HG02938 (cell line): ENCODE measurements around the gene TMCO4.
A peak's percentile ranks its signal among the peaks of the same experiment; 100 is the strongest.
"Not testable (repeated sequence)": the region's sequence is repeated elsewhere in the genome, so short reads cannot be mapped to it uniquely, and the experiment has no call there.

Experiments
- ATAC-seq: cut with Tn5 transposase; IDR thresholded peaks from one replicate; pipeline ENCODE4 v1.9.1; 2021; ENCODE audit warnings: mild to moderate bottlenecking, moderate library complexity; ENCODE audit not compliant: unreplicated experiment

Gene TMCO4

DNA sequence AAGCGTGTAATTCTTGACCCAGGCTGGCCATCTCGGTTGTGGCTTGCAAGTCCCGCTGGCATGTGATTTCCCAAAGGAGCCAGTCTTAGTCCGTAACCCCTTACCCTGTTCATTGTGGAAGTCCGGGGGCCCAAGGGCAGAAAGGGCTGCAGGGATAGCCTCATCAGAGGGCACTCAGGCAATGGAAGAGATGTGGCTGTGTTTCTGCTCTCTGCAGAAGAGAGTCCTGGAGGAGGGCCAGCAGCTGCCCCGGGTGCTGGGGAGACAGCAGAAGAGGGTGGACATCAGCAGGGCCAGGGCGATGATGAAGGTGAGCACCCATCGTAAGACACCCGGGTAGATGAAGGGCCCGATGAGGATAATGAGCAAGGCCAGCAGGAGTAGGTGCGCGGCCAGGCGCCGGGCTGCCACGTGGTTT, 14.5 kb upstream of the TMCO4 start:
- ATAC-seq: no peak

DNA sequence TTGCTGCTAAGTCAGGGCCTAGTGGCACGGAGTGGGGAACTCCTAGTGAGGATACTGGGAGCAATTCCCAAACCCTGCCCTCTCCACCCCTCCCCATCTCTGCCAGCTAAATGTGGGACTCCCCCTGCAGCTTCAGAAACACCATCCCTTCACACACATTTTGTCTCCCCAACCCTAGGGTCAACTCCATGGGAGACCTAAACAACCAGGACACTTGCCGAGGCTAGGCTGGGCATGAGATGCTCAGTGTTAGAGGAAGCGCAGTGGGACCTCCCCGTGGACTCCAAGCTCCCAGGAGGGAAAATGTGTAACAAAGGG, 13.9 kb upstream of the TMCO4 start:
- ATAC-seq: no peak

DNA sequence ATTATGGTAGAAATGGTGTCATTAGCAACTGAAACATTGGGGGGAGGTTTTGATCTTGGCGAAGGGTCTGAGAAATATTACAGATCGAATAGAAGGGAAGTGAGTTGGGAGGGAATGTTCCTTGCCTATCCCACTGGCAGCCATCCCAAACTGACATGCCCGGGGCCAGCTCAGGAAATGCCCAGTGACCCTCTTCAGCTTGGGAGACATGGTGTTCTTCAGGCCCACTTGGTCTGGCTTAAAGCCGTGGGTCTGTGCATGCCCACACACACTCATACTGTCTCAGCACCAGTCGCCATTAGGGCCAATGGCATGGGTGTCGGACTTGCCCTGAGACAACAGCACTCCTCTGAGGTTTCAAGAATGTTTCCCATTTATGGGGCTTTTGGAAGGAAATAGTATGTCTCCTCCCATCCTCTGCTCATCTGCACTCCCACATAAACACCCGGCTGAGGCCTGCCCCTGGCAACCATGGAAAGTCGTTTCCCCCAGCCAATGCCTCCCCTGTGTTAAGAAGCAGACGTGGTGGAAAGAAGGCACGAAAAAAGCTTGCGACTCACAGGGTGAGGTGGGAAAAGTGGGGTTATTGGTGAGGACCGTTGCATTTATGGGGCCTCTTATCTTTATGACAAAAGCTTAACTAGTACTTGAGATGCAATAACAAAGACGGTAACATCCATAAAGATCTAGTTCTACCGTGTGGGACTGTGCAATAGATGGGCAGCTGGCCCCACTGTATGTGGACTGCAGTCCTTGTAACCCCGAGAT, 13.3 kb upstream of the TMCO4 start:
- no peak for ATAC-seq

DNA sequence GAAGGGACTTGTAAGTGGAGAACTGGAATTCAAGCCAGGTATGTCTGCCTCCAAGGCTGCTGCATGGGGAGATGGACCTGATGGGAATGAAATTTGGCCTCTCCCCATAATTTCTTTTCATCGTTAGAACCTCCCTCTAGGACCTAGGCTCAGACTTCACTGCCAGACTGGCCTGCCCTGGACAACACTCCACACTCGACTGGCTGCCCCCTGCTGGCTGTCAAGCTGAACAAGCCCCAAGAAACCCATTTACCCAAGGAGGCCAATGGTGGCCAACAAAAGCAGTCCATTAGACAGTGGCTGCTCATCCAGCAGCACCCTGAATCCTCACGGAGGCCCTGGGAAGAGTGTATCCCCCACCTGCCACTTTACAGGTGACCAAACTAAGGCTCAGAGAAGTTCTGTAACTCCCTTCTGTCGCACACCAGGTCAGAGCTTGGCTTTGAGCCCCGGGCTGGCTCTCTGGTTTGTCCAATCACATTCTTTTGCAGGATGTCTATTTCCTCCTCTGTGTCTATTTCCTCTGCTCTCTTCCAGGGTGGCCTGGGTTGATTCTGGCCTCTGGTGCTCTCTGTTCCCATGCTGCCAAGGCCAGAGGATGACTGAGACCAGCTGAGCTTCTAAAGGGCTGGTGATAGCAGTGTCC, 11.6 kb upstream of the TMCO4 start:
- no peak for ATAC-seq

DNA sequence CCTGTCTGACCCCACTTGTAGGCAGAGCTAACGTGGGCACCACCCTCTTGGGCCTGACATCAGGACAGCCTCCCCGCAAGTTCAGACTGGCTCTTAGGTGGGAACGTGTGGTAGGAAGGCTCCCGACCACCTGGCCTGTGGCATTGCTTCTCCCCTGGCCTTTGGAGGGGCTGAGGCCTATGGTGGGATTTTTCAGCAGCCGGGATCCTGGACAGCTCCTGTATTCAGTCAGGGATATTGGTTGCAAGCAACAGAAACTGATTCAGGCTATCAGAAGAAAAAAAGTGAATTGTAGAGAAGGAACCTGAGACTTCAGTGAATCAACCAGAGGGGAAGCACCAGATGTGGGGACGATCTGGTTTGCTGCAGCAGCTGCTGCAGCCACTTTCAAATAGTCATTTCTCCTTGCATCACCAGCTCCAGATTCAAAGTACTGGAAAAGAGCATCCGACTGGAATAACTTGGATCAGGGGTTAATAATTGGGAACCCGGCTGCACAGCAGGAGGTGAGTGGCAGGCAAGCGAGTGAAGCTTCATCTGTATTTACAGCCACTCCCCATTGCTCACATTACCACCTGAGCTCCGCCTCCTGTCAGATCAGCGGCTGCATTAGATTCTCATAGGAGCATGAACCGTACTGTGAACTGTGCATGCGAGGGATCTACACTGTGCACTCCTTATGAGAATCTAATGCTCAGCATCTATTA, 9.5 kb upstream of the TMCO4 start:
- ATAC-seq: no peak

DNA sequence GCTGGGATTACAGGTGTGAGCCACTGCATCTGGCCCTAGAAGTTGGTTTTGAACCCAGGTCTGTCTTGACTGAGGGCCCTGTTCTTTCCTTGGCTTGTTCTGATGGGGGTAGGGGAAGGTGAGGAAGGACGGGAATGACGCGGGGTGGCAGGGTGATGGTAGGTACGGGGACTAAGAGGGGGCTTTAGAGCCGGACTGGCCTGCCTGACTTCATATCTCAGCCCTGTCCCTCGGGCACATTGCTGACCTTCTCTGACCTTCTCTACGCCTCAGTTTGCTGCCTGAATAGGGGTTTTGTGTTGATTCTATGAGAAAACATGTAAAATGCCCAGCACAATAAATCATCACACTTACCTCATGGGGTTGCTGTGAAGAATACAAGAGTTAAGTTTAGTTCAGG, 8.6 kb upstream of the TMCO4 start:
- no peak for ATAC-seq

DNA sequence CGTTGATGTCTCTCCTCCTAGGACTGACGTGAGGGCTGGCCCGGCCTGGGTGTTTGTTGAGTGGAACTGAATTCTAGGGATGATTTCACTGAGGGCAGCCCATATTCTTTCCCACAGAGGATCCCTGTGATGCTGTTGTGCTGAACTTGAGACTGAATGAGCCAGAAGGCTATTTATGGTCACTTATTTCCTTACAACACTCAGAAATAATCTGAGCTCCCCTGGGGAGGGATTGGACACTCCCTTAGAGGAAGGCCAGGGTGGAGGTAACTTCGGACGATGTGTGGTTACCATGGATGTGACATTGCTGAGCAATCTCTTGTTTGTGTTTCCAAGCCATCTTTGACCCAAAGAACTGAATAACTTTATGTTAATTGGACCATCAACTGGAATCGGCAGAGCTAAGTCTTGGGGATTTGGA, 5.1 kb upstream of the TMCO4 start:
- no peak for ATAC-seq

DNA sequence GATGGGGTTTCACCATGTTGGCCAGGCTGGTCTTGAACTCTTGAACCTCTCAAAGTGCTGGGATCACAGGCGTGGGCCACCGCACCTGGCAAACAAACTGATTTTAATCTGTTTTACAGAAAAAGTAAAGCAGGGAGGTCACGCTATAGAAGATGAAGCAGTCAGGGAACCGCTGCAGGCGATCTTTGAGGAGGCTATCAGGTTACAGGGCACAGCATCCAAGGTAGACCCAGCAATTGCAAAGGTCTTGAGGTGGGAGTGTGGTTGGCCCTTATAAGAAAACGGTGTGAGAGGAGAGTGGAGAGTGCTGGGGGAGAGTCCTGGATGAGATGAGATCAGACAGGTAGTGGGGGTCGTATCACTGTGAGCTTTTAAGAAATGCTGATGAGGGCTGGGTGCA, 2.6 kb upstream of the TMCO4 start:
- ATAC-seq: no peak

DNA sequence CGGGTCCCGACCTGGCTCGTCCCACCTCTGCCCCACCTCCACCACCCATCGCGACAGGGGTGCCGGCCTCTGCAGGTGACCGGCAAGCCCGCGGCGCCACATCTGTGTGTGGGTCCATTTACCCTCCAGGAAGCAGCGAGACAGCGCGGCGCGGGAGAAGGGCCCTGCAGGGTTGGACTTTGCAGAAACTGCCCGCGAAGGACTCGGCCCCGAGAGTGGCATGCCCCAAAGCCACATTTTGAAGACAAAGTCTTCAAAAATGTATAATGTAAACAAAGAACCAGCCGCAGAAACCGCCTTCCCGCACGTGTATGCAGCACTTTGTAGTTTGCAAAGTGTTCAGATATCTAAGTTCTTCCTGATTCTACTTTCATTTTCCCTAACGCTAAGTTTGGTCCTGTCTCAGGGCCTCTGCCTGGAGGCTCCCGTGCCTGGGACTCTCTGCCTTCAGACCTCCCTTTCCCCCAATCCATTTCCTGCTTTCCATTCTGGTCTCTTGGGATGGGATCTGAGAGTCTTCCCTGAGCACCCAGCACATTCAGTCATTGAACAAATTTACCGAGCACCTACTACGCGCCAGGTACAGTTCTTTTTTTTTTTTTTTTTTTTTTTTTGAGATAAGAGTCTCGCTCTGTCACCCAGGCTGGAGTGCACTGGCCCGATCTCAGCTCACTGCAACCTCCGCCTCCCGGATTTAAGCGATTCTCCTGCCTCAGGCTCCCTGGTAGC, 524 bp upstream of the TMCO4 start:
- ATAC-seq: peak; percentile 41

DNA sequence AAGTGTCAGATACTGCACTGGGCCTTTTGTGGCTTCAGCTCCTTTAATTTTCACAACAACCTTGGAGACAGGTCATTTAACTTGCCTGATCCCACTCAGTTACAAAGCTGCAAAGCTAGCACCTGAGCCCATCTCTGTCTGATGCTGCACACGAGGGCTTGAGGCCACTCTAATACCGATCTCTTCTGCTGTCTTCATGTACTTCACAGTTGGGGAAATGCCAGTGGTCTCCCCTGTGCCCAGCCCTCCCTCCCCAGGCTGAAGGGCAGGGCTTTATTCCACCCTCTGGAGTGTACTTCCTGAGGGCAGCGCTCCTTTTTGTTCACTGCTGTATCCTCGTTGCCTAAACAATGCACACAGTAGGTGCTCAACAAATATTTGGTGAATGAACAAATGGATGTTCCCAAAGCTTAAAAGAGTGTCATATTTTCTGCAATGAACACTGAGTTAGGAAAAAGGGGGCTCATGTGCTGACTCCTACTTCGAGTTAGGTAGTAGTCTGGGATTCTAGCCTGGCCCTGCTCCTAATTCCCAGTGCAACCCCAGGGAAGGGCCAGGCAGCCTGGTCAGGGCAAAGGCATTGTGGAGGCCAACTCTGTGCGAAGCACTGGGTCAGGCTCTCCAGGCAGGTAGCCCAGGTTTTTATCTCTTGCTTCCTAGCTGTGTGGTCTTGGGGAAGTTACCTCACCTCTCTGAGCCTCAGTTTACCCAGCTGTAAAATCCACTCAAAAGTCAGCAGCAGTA, 1.1 kb downstream of the TMCO4 start:
- ATAC-seq: no peak

DNA sequence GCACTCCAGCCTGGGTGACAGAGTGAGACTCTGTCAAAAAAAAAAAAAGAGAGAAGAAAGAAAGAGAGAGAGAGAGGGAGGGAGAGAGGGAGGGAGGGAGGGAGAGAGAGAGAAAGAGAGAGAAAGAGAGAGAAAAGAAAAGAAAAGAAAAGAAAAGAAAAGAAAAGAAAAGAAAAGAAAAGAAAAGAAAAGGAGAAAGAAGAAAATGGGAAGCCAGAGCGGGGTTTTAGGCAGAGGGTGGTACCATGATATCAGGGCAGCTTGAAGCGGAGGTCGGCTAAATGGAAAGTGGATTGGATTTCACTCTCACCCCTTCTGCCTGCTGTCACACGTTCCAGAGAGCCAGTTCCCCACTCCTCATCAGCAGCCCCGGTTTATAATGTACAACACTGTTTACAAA, 1.9 kb downstream of the TMCO4 start:
- no peak for ATAC-seq

DNA sequence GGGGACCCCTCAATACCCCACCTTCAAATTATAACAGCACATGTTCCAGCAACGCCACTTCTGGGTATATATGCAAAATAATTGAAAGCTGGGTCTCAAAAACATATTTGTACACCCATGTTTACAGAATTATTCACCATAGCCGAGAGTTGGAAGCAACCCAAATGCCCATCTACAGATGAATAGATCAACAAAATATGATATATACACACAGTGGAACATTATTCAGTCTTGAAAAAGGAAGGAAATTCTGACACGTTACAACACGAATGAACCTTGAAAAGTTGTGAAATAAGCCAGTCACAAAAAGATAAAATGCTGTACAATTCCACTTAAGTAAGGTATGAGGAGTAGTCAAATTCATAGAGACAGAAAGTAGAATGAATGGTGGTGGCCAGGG, 5.1 kb downstream of the TMCO4 start:
- ATAC-seq: no peak

DNA sequence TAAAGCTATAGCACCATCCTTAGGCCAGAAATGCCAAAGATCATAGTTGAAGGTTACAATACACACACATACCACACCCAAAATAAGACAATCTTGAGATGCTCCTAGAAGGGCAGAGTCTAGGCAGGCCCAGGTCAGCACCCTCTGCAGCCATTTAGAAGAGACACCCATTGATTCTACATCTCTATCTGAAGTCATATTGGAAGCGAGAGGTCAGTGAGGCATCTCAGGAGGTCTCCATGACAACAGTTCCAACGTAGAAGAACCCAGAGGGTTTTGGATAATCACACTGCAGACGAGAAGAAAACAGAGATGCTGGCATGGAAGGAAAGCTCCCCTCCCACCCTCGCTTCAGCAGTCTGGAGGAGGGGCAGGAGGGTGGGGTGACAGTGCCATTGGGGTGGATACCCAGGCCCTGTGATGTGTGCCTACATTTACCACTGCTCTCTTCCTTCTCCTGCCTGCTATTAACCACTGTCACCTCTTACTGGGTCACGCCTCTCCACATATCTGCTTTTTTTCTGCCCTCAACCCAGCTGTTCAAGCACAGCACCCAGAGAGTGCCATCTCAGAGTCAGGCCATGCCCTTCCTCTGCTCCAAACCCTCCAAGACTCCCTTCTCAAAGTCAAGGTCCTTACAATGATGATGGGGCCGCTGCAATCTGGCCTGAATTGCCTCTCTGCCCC, 6.2 kb downstream of the TMCO4 start:
- no peak for ATAC-seq

DNA sequence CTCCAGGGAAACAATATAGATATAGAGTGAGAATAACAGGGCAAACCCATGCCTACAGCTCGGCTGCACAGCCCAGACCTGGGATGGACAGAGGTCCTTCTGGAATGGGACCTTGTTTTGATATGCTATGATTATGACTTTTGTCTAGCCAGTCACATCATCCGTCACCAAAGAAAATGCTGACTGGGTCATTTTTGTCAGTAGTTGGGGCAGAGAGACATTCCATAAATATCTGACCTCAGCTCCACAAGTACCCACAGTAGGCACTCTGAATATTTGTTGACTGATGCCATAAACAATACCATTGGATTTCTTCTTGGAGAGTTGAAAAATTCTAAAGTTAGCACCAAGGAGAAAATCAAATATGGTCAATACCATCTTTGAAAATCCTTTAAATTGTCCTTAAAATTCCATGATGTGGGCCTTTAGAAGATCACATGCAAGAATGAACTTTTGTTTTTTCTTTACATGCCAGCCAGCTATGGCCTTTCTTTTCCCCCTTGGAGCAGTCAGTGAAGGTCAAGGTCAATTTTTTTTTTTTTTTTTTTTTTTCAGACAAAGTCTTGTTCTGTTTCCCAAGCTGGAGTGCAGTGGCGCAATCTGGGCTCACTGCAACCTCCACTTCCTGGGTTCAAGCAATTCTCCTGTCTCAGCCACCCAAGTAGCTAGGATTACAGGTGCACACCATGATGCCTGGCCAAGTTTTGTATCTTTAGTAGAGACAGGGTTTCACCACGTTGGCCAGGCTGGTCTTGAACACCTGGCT, 7.3 kb downstream of the TMCO4 start:
- no peak for ATAC-seq

DNA sequence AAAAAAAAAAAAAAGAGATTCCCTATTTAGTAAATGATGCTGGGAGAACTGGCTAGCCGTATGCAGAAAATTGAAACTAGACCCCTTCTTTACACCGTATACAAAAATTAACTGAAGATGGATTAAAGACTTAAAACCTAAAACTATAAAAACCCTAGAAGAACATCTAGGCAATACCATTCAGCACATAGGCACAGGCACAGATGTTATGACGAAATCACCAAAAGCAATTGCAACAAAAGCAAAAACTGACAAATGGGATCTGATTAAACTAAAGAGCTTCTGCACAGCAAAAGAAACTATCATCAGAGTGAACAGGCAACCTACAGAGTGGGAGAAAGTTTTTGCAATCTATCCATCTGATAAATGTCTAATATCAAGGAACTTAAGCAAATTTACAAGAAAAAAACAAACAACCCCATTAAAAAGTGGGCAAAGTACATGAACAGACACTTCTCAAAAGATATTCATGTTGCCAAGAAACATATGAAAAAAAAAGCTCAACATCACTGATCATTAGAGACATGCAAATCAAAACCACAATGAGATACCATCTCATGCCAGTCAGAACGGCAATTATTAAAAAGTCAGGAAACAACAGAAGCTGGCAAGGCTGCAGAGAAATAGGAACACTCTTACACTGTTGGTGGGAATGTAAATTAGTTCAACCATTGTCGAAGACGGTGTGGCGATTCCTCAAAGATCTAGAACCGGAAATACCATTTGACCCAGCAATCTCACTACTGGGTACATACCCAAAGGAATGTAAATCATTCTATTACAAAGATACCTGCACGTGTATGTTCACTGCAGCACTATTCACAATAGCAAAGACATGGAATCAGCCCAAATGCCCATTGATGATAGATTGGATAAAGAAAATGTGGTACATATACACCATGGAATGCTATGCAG, 9.4 kb downstream of the TMCO4 start:
- ATAC-seq: not testable (repeated sequence)

DNA sequence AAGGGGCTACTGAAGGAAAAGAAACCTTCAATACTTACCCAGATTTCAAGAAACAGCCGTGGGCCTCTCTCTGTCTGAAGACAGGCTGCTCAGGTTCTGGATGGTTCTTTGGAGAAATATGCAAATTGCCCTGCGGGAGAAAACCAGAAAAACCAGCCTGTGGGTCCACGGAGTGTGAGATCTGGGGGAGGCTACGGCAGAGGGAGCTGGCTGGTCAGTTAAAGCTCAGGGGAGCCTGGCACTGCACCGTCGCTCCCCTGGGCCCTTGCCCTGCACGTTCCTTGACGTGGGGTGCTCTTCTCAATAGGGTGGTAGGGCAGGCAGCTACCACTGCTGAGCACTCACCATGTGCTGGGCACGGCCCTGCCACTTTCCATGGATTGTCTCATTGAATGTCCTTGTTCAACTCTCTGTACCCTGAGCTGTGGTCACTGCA, 12.7 kb downstream of the TMCO4 start:
- no peak for ATAC-seq

DNA sequence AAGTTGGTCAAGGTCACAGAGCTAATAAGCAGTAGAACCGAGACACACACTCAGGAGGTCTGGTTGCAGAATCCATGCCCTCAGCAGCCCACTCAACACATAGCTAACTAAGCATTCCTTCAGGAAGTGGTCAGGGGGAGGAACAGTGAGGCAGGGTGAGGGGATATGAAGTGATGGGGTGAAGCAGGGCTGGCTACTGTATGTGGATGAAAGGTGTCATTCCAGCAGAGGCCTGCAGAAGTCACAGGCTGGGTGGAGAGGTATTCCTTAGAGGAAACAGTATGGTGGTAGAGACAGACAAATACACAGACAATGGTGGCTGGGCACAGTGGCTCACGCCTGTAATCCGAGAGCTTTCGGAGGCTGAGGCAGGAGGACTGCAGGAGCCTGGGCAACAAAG, 14.1 kb downstream of the TMCO4 start:
- ATAC-seq: no peak

DNA sequence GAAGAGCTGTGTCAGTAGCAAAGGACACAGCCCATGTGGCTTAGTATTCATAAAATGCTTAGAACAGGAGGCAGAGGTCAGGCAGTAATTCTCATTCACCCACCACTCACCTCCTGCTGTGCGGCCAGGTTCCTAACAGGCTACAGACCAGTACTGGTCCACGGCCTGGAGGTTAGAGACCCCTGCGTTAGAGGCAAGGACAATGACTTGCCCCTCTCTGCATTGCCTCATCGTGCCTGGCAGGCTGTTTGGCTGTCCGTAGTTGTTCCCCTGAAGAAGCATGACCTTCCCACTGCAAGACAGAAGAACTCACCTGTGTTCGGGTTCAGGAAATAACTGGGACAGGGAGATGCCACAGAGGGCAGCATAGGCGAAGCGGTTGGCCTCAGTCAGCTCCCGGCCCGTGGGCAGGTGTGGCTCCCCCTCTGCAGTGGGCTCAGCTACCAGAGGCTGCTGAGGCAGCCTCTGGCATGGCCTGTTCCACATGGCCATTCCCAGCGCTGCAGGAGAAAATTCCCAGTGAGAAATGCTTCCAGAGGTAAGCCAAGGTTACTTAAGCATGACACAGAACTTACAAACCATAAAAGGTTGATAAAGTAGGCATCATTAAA, 19.3 kb downstream of the TMCO4 start:
- no peak for ATAC-seq
